IMR-90 (cell line): ENCODE data around the gene FKBP6.

ENCODE experiments used
- BHLHE40 ChIP-seq: fragments of 150-350 bp; IDR thresholded peaks from 2 replicates; pipeline ENCODE4 v1.6.1; 2016; ENCODE audit warnings: mild to moderate bottlenecking, low read depth, low read length
- CHD1 ChIP-seq: IDR thresholded peaks from 2 replicates; pipeline ENCODE4 v1.6.1; 2012; ENCODE audit warnings: low read depth, low read length, improper control_type of control experiment
- FOS ChIP-seq: fragments of 150-350 bp; IDR thresholded peaks from 2 replicates; pipeline ENCODE4 v1.6.1; 2016; ENCODE audit warnings: low read depth, low read length
- MAZ ChIP-seq: IDR thresholded peaks from 2 replicates; pipeline ENCODE4 v1.6.1; 2012; ENCODE audit warnings: low read depth, mild to moderate bottlenecking, low read length, improper control_type of control experiment, moderate library complexity, borderline replicate concordance
- NFE2L2 ChIP-seq: fragments of 150-350 bp; IDR thresholded peaks from 2 replicates; pipeline ENCODE4 v1.6.1; 2016; ENCODE audit warnings: low read depth, mild to moderate bottlenecking, low read length
- POLR2A ChIP-seq: IDR thresholded peaks from 2 replicates; pipeline ENCODE4 v1.6.1; 2012; ENCODE audit warnings: mild to moderate bottlenecking, low read depth, low read length
- RAD21 ChIP-seq: IDR thresholded peaks from 2 replicates; pipeline ENCODE4 v1.6.1; 2012; ENCODE audit warnings: low read length, improper control_type of control experiment
- RCOR1 ChIP-seq: IDR thresholded peaks from 2 replicates; pipeline ENCODE4 v1.6.1; 2012; ENCODE audit warnings: mild to moderate bottlenecking, low read length, improper control_type of control experiment; ENCODE audit not compliant: insufficient replicate concordance
- TF ChIP-seq, protein P1 (sequence below): conservative IDR thresholded peaks from 2 replicates; pipeline ENCODE4 v1.5.1; 2012; ENCODE audit warnings: mild to moderate bottlenecking, low read depth, low read length, improper control_type of control experiment
- TF ChIP-seq, protein P2 (sequence below): fragments of 150-350 bp; IDR thresholded peaks from 2 replicates; pipeline ENCODE4 v1.6.1; 2016; ENCODE audit warnings: low read depth, mild to moderate bottlenecking, low read length, moderate library complexity, borderline replicate concordance

DNA sequence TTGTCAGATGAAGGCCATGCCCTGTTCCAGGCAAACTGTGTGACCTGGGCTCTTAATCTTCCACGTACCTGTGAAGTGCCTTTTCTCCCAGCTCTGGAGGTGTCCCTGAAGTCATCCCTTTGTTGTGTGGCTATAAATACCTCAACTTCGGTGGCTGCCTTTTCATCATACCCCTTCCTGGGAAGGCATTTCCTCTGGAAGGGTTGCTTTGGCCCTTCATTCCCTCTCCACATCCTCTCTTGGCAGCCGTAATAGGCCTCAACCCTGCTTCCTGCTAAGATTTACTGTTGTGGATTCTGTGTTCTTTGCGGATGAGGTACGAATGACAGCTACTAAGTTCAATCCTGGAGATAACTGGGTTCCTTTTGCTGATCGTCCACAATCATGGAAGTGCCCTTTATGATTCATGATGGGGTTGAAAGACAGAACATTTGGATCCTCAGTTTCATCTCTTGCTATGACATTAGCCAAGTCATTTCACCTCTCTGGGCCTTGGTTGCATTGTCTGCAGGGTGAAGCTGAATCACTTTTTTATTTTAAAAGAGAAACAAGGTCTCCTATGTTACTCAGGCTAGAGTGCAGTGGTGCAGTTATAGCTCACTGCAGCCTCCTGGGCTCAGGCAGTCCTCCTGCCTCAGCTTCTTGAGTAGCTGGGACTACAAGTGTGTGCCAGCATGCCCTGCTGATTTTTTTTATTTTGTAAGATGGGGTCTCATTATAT, 23.6 kb downstream of the FKBP6 start:
- no peak for TF ChIP-seq NFE2L2
- no peak for TF ChIP-seq FOS
- TF ChIP-seq, protein P1, sequence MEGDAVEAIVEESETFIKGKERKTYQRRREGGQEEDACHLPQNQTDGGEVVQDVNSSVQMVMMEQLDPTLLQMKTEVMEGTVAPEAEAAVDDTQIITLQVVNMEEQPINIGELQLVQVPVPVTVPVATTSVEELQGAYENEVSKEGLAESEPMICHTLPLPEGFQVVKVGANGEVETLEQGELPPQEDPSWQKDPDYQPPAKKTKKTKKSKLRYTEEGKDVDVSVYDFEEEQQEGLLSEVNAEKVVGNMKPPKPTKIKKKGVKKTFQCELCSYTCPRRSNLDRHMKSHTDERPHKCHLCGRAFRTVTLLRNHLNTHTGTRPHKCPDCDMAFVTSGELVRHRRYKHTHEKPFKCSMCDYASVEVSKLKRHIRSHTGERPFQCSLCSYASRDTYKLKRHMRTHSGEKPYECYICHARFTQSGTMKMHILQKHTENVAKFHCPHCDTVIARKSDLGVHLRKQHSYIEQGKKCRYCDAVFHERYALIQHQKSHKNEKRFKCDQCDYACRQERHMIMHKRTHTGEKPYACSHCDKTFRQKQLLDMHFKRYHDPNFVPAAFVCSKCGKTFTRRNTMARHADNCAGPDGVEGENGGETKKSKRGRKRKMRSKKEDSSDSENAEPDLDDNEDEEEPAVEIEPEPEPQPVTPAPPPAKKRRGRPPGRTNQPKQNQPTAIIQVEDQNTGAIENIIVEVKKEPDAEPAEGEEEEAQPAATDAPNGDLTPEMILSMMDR: no peak
- no peak for TF ChIP-seq CHD1
- no peak for TF ChIP-seq RCOR1
- no peak for TF ChIP-seq RAD21
- no peak for TF ChIP-seq POLR2A
- TF ChIP-seq, protein P2, sequence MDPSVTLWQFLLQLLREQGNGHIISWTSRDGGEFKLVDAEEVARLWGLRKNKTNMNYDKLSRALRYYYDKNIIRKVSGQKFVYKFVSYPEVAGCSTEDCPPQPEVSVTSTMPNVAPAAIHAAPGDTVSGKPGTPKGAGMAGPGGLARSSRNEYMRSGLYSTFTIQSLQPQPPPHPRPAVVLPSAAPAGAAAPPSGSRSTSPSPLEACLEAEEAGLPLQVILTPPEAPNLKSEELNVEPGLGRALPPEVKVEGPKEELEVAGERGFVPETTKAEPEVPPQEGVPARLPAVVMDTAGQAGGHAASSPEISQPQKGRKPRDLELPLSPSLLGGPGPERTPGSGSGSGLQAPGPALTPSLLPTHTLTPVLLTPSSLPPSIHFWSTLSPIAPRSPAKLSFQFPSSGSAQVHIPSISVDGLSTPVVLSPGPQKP: no peak
- TF ChIP-seq BHLHE40: no peak
- TF ChIP-seq MAZ: no peak
